GM23338 (cell line): ENCODE data around the gene BHLHE23.

Experiments
- CREB1 ChIP-seq: fragments of 250-450 bp; sonication (Bioruptor Pico); IDR thresholded peaks from 2 replicates; pipeline ENCODE4 v1.5.0; 2020; ENCODE audit warnings: low read depth, mild to moderate bottlenecking, moderate library complexity
- EZH2 ChIP-seq: fragments of 200-600 bp; sonication (generic); IDR thresholded peaks from one replicate; pipeline ENCODE4 v1.8.0; 2017; ENCODE audit warnings: antibody characterized with exemption, mild to moderate bottlenecking, low read depth; ENCODE audit not compliant: unreplicated experiment
- EZH2phosphoT487 ChIP-seq: fragments of 200-600 bp; sonication (generic); IDR thresholded peaks from one replicate; pipeline ENCODE4 v1.8.1; 2018; ENCODE audit warnings: antibody characterized with exemption; ENCODE audit not compliant: unreplicated experiment
- POLR2AphosphoS5 ChIP-seq: IDR thresholded peaks from 2 replicates; pipeline ENCODE4 v1.6.1; 2016; ENCODE audit warnings: antibody characterized with exemption, low read depth
- TF ChIP-seq, protein P1 (sequence below), 2 experiments: fragments of 200-600 bp in 1 of 2; sonication (generic) in 1 of 2; conservative IDR thresholded peaks; 2 replicates each; pipeline versions ENCODE4 v1.5.1 to v1.6.1; 2016 to 2017; ENCODE audit warnings: antibody characterized with exemption in 2 of 2, low read depth in 2 of 2, mild to moderate bottlenecking in 2 of 2, moderate library complexity in 1 of 2
- TF ChIP-seq, protein P2 (sequence below): IDR thresholded peaks from one replicate; pipeline ENCODE4 v1.6.1; 2018; ENCODE audit warnings: antibody characterized with exemption; ENCODE audit not compliant: unreplicated experiment
- TF ChIP-seq, protein P3 (sequence below): fragments of 250-450 bp; sonication (Bioruptor Pico); IDR thresholded peaks from 2 replicates; pipeline ENCODE4 v1.5.0; 2020; ENCODE audit warnings: mild to moderate bottlenecking, moderate library complexity

DNA sequence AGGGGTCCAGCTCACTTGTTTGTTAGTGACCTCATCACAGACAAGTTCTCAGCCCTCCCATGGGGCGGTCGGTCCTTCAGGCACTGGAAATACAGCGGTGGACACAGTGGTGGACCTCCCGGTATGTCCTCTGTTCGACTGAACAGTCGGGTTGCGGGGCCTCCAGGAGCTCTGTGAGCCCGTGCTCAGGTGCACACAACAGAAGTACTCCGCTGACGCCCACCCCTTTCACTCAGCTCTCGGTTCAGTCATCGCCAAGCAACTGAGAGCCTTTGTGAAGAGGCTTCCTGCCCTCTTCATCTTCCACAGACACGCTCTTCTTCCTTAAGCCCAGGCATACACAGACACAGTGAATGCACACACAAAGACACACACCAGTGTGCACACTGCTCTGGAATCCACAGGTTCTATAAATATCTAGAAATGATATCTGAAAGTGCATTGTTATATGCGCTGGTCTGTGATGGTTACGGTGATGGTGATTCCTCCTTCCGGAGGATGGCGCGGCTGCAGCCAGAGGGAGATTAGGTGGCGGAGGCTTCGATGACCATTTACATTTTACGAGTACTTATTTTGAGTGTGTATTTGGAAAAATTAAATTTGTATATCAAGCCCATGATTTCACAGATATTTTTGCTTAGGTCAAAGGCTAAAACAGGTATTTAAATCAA lies 46.8 kb upstream of the BHLHE23 start:
- TF ChIP-seq, protein P1, sequence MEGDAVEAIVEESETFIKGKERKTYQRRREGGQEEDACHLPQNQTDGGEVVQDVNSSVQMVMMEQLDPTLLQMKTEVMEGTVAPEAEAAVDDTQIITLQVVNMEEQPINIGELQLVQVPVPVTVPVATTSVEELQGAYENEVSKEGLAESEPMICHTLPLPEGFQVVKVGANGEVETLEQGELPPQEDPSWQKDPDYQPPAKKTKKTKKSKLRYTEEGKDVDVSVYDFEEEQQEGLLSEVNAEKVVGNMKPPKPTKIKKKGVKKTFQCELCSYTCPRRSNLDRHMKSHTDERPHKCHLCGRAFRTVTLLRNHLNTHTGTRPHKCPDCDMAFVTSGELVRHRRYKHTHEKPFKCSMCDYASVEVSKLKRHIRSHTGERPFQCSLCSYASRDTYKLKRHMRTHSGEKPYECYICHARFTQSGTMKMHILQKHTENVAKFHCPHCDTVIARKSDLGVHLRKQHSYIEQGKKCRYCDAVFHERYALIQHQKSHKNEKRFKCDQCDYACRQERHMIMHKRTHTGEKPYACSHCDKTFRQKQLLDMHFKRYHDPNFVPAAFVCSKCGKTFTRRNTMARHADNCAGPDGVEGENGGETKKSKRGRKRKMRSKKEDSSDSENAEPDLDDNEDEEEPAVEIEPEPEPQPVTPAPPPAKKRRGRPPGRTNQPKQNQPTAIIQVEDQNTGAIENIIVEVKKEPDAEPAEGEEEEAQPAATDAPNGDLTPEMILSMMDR (conservative IDR thresholded peaks at IDR 0.05; ENCODE audit: low read depth in 2 of 2) = no peak
- TF ChIP-seq POLR2AphosphoS5 (no peak), EZH2 (no peak), EZH2phosphoT487 (no peak), CREB1 (no peak)
- TF ChIP-seq, protein P2, sequence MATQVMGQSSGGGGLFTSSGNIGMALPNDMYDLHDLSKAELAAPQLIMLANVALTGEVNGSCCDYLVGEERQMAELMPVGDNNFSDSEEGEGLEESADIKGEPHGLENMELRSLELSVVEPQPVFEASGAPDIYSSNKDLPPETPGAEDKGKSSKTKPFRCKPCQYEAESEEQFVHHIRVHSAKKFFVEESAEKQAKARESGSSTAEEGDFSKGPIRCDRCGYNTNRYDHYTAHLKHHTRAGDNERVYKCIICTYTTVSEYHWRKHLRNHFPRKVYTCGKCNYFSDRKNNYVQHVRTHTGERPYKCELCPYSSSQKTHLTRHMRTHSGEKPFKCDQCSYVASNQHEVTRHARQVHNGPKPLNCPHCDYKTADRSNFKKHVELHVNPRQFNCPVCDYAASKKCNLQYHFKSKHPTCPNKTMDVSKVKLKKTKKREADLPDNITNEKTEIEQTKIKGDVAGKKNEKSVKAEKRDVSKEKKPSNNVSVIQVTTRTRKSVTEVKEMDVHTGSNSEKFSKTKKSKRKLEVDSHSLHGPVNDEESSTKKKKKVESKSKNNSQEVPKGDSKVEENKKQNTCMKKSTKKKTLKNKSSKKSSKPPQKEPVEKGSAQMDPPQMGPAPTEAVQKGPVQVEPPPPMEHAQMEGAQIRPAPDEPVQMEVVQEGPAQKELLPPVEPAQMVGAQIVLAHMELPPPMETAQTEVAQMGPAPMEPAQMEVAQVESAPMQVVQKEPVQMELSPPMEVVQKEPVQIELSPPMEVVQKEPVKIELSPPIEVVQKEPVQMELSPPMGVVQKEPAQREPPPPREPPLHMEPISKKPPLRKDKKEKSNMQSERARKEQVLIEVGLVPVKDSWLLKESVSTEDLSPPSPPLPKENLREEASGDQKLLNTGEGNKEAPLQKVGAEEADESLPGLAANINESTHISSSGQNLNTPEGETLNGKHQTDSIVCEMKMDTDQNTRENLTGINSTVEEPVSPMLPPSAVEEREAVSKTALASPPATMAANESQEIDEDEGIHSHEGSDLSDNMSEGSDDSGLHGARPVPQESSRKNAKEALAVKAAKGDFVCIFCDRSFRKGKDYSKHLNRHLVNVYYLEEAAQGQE = no peak
- TF ChIP-seq, protein P3, sequence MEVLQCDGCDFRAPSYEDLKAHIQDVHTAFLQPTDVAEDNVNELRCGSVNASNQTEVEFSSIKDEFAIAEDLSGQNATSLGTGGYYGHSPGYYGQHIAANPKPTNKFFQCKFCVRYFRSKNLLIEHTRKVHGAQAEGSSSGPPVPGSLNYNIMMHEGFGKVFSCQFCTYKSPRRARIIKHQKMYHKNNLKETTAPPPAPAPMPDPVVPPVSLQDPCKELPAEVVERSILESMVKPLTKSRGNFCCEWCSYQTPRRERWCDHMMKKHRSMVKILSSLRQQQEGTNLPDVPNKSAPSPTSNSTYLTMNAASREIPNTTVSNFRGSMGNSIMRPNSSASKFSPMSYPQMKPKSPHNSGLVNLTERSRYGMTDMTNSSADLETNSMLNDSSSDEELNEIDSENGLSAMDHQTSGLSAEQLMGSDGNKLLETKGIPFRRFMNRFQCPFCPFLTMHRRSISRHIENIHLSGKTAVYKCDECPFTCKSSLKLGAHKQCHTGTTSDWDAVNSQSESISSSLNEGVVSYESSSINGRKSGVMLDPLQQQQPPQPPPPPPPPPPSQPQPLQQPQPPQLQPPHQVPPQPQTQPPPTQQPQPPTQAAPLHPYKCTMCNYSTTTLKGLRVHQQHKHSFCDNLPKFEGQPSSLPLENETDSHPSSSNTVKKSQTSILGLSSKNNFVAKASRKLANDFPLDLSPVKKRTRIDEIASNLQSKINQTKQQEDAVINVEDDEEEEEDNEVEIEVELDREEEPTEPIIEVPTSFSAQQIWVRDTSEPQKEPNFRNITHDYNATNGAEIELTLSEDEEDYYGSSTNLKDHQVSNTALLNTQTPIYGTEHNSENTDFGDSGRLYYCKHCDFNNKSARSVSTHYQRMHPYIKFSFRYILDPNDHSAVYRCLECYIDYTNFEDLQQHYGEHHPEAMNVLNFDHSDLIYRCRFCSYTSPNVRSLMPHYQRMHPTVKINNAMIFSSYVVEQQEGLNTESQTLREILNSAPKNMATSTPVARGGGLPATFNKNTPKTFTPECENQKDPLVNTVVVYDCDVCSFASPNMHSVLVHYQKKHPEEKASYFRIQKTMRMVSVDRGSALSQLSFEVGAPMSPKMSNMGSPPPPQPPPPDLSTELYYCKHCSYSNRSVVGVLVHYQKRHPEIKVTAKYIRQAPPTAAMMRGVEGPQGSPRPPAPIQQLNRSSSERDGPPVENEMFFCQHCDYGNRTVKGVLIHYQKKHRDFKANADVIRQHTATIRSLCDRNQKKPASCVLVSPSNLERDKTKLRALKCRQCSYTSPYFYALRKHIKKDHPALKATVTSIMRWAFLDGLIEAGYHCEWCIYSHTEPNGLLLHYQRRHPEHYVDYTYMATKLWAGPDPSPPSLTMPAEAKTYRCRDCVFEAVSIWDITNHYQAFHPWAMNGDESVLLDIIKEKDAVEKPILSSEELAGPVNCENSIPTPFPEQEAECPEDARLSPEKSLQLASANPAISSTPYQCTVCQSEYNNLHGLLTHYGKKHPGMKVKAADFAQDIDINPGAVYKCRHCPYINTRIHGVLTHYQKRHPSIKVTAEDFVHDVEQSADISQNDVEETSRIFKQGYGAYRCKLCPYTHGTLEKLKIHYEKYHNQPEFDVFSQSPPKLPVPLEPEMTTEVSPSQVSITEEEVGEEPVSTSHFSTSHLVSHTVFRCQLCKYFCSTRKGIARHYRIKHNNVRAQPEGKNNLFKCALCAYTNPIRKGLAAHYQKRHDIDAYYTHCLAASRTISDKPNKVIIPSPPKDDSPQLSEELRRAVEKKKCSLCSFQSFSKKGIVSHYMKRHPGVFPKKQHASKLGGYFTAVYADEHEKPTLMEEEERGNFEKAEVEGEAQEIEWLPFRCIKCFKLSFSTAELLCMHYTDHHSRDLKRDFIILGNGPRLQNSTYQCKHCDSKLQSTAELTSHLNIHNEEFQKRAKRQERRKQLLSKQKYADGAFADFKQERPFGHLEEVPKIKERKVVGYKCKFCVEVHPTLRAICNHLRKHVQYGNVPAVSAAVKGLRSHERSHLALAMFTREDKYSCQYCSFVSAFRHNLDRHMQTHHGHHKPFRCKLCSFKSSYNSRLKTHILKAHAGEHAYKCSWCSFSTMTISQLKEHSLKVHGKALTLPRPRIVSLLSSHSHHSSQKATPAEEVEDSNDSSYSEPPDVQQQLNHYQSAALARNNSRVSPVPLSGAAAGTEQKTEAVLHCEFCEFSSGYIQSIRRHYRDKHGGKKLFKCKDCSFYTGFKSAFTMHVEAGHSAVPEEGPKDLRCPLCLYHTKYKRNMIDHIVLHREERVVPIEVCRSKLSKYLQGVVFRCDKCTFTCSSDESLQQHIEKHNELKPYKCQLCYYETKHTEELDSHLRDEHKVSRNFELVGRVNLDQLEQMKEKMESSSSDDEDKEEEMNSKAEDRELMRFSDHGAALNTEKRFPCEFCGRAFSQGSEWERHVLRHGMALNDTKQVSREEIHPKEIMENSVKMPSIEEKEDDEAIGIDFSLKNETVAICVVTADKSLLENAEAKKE (CRISPR knock-in tag) = no peak
